Esophagus muscularis mucosa (tissue), 4 donors: ENCODE results near the gene SRRM2. TPM values are rescaled to one million over a fixed set of nuclear protein-coding genes. Genes with fewer than 3 reads are reported as not detected.

Source experiments
- DNase-seq: peaks from one replicate; pipeline ENCODE4 v3.0.0-alpha.2; 2017; ENCODE audit errors: extremely low spot score
- H3K27ac ChIP-seq, 4 donors: fragments of 200-600 bp; sonication (generic); replicated peaks in 1 of 4; 1 replicate in 3 of 4; 2 replicates in 1 of 4; pipeline ENCODE4 v1.5.1; 2016 to 2019; ENCODE audit warnings: mild to moderate bottlenecking in 1 of 4
- H3K27me3 ChIP-seq, 4 donors: fragments of 200-600 bp; sonication (generic); one replicate each; pipeline versions ENCODE4 v1.5.1 to v1.6.0; 2016 to 2019
- H3K36me3 ChIP-seq, 4 donors: fragments of 200-600 bp; sonication (generic); one replicate each; pipeline ENCODE4 v1.5.1; 2016 to 2019
- H3K4me1 ChIP-seq, 4 donors: fragments of 200-600 bp; sonication (generic); one replicate each; pipeline ENCODE4 v1.5.1; 2016 to 2019
- H3K4me3 ChIP-seq, 4 donors: fragments of 200-600 bp; sonication (generic); 1 replicate in 2 of 4; 2 replicates in 2 of 4; pipeline ENCODE4 v1.5.1; 2016 to 2019; ENCODE audit warnings: mild to moderate bottlenecking in 4 of 4, moderate library complexity in 1 of 4
- H3K9me3 ChIP-seq, 4 donors: fragments of 200-600 bp; sonication (generic); 1 replicate in 3 of 4; 2 replicates in 1 of 4; pipeline ENCODE4 v1.5.1; 2016 to 2019
- EP300 ChIP-seq: sonication (generic); formaldehyde crosslinking; IDR thresholded peaks from one replicate; pipeline ENCODE4 v1.6.1; 2017; ENCODE audit warnings: antibody characterized with exemption
- POLR2A ChIP-seq: fragments of 450-650 bp; IDR thresholded peaks from one replicate; pipeline ENCODE4 v1.6.1; 2017; ENCODE audit warnings: antibody characterized with exemption, moderate library complexity, mild to moderate bottlenecking, low read depth
- POLR2AphosphoS5 ChIP-seq, 2 donors: sonication (generic); formaldehyde crosslinking; IDR thresholded peaks; one replicate each; pipeline ENCODE4 v1.6.1; 2017; ENCODE audit warnings: antibody characterized with exemption in 2 of 2
- WGBS: methylation state at CpG from one replicate; pipeline ENCODE4 v1.1.5; 2018; 5-methylcytosine and 5-hydroxymethylcytosine counted together
- intact Hi-C: fragments of 100-400 bp; cut with DNase I; formaldehyde crosslinking; loops from one replicate; pipeline ENCODE4 v1.15.1; 2023
- total RNA-seq, 4 donors: library from RNA; depleted of rRNA; stranded (reverse); fragments of >200 nt; gene quantifications; one replicate each; pipeline versions ENCODE4 v1.1.0 to v1.2.1, GENCODE V29; 2016
- TF ChIP-seq, protein P1 (sequence below), 3 experiments: fragments of 200-600 bp in 2 of 3; fragments of 450-650 bp in 1 of 3; sonication (generic) in 2 of 3; IDR thresholded peaks; one replicate each; pipeline ENCODE4 v1.5.1; 2017 to 2019; ENCODE audit warnings: antibody characterized with exemption in 3 of 3, mild to moderate bottlenecking in 2 of 3, moderate library complexity in 1 of 3

The SRRM2 gene
- total RNA-seq, 4 donors from 2014 or later, result 126 to 325 (median 234) TPM

DNA sequence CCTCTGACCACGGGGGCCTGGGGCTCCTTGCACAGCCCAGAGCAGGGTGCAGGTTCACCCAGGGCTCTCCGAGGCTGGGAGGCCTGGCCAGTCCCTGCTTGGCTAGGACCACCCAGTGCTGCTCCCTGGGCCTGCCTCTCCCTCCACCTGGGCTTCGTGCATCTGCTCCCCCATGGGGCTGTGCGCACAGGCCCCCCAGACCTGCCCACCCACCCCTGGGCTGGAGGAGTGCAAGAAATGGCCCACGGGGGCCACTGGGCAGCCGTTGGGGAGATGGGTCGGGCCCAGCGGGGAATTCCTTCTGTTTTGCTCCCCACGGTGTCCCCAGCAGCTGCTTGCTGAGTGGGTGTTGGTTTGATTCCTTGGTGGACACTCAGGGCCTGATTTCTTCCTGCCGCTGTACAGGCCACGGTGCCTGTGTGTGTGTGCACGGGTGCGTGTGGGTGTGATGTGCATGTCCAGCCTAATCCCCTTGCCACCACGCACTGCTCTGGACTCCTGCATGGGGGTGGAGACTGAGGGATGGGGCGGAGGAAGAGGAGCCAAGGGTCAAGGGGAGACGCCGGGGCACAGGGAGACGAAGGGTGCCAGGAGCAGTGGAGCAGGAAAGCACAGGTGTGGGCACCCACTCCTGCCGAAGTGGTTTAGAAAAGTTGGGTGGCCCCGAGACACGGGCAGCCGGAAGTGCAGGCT lies 40.9 kb upstream of the SRRM2 start:
- Histone ChIP-seq H3K4me1 (peaks cover 3 to 9% (median 8%) of the 10 kb centered on the region in 4 donors), H3K36me3 (peaks cover 17 to 38% (median 34%) of the 10 kb centered on the region in 4 donors), H3K27ac (no peak overlapping the region), H3K4me3 (no peak overlapping the region), H3K9me3 (no peaks in the 10 kb centered on the region), H3K27me3 (peaks cover 0 to 16% (median 2%) of the 10 kb centered on the region in 4 donors)
- intact Hi-C loops, result loop anchor here (10.0 kb wide), 1 partner anchor 153 kb away; no protein-coding TSS in a partner anchor
- DNase-seq, result no peak
- 74% methylated on average over 17 of the region's 22 CpGs for WGBS
- TF ChIP-seq, protein P1, sequence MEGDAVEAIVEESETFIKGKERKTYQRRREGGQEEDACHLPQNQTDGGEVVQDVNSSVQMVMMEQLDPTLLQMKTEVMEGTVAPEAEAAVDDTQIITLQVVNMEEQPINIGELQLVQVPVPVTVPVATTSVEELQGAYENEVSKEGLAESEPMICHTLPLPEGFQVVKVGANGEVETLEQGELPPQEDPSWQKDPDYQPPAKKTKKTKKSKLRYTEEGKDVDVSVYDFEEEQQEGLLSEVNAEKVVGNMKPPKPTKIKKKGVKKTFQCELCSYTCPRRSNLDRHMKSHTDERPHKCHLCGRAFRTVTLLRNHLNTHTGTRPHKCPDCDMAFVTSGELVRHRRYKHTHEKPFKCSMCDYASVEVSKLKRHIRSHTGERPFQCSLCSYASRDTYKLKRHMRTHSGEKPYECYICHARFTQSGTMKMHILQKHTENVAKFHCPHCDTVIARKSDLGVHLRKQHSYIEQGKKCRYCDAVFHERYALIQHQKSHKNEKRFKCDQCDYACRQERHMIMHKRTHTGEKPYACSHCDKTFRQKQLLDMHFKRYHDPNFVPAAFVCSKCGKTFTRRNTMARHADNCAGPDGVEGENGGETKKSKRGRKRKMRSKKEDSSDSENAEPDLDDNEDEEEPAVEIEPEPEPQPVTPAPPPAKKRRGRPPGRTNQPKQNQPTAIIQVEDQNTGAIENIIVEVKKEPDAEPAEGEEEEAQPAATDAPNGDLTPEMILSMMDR (IDR thresholded peaks at IDR 0.05), result no peak
- TF ChIP-seq POLR2AphosphoS5 (IDR thresholded peaks at IDR 0.05) (no peak), EP300 (no peak), POLR2A (no peak)

DNA sequence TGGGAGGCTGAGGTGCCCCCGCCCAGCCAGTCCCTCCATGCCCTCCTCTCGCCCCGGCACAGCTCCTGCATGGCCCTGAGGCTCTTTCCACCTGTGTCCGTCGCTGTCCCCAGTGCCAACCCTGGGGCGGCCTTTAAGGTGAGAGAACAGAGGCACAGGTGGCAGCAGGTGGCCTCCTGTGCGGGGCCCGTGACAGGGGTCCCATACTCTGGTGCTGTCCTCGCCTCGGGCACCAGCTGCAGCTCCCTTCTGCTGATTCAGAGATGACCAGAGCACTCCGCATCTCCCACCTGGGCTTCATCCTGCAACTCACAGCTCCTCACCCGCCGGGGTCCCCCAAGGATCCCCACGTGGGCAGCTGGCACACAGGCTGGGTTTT lies 40.4 kb upstream of the SRRM2 start:
- DNase-seq, result no peak
- H3K27ac ChIP-seq, result no peak overlapping the region
- peaks cover 17 to 32% (median 30%) of the 10 kb centered on the region in 4 donors for H3K36me3 ChIP-seq
- peaks cover 0 to 21% (median 2%) of the 10 kb centered on the region in 4 donors for H3K27me3 ChIP-seq
- intact Hi-C loops, result loop anchor here (10.0 kb wide), 1 partner anchor 153 kb away; no protein-coding TSS in a partner anchor
- H3K4me1 ChIP-seq, result peaks cover 3 to 9% (median 8%) of the 10 kb centered on the region in 4 donors
- H3K4me3 ChIP-seq, result no peak overlapping the region
- WGBS, result 81% methylated on average over 4 of the region's 14 CpGs
- no peaks in the 10 kb centered on the region for H3K9me3 ChIP-seq
- TF ChIP-seq EP300 (no peak), POLR2A (no peak), POLR2AphosphoS5 (IDR thresholded peaks at IDR 0.05) (no peak)
- TF ChIP-seq, protein P1 (IDR thresholded peaks at IDR 0.05), result no peak

DNA sequence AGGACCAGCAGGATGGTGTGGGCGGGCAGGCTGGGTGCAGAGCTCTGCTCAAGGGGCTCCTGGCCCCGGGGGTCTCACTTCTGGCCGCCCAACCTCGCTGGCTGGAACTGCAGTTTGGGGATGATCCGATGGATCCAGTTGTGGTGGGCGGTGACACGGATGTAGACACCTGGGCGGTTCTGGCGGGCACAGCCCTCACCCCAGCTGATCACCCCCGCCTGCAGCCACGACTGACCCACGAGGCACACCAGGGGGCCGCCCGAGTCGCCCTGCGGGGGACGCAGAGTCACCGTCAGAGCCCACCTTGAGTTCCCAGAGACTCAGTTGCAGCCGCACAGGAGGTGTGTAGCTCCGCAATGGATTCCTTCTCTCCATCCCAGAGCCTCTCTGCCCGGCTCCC lies 39.9 kb upstream of the SRRM2 start:
- peaks cover 12 to 27% (median 25%) of the 10 kb centered on the region in 4 donors for H3K36me3 ChIP-seq
- no peak overlapping the region for H3K4me3 ChIP-seq
- H3K9me3 ChIP-seq, result no peaks in the 10 kb centered on the region
- TF ChIP-seq POLR2A (no peak), EP300 (no peak), POLR2AphosphoS5 (IDR thresholded peaks at IDR 0.05) (no peak)
- TF ChIP-seq, protein P1 (IDR thresholded peaks at IDR 0.05), result no peak
- H3K4me1 ChIP-seq, result peaks cover 3 to 9% (median 8%) of the 10 kb centered on the region in 4 donors
- intact Hi-C loops, result loop anchor here (10.0 kb wide), 1 partner anchor 152 kb away; no protein-coding TSS in a partner anchor
- H3K27me3 ChIP-seq, result peaks cover 0 to 21% (median 2%) of the 10 kb centered on the region in 4 donors
- WGBS, result 81% methylated on average over 17 of the region's 21 CpGs
- DNase-seq, result no peak
- H3K27ac ChIP-seq, result no peak overlapping the region

DNA sequence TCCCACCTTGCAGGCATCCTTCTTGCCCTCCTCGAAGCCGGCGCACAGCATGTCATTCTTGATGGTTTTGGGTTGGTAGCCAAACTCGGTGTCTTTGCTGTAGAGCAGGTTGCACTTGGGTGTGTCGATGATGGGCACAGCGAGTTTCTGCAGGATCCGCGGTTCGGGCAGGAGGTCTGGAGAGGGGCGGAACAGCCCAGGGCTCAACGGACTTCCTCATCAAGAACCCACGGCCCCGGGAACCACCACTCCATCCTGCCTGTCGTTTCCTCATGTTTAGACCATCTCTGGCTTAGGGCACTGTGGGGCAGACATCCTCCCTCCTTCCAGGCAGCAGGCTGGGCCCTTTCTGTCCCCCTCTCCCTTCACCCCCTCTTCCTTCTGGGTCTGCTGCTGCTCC lies 38.9 kb upstream of the SRRM2 start:
- H3K36me3 ChIP-seq, result peaks cover 3 to 18% (median 15%) of the 10 kb centered on the region in 4 donors
- H3K27me3 ChIP-seq, result peaks cover 0 to 21% (median 2%) of the 10 kb centered on the region in 4 donors
- WGBS, result 84% methylated on average over 11 of the region's 14 CpGs
- H3K4me1 ChIP-seq, result peaks cover 3 to 9% (median 8%) of the 10 kb centered on the region in 4 donors
- no peak overlapping the region for H3K4me3 ChIP-seq
- no peaks in the 10 kb centered on the region for H3K9me3 ChIP-seq
- H3K27ac ChIP-seq, result no peak overlapping the region
- intact Hi-C loops, result loop anchor here (10.0 kb wide), 1 partner anchor 151 kb away; no protein-coding TSS in a partner anchor
- DNase-seq, result no peak
- no peak for TF ChIP-seq POLR2A
- TF ChIP-seq, protein P1 (IDR thresholded peaks at IDR 0.05), result no peak
- TF ChIP-seq POLR2AphosphoS5 (IDR thresholded peaks at IDR 0.05), result no peak
- TF ChIP-seq EP300, result no peak
